ENCODE data around the gene GDF11.

The GDF11 gene

GRCh38 chr12:55742719-55743405, at the start of gene GDF11:
Gene GDF11, plus strand, starts transcription at chr12:55743122. Its CDS starts 195 bp downstream, at chr12:55743317.
- DNase-seq, result peak; percentile 87

DNA sequence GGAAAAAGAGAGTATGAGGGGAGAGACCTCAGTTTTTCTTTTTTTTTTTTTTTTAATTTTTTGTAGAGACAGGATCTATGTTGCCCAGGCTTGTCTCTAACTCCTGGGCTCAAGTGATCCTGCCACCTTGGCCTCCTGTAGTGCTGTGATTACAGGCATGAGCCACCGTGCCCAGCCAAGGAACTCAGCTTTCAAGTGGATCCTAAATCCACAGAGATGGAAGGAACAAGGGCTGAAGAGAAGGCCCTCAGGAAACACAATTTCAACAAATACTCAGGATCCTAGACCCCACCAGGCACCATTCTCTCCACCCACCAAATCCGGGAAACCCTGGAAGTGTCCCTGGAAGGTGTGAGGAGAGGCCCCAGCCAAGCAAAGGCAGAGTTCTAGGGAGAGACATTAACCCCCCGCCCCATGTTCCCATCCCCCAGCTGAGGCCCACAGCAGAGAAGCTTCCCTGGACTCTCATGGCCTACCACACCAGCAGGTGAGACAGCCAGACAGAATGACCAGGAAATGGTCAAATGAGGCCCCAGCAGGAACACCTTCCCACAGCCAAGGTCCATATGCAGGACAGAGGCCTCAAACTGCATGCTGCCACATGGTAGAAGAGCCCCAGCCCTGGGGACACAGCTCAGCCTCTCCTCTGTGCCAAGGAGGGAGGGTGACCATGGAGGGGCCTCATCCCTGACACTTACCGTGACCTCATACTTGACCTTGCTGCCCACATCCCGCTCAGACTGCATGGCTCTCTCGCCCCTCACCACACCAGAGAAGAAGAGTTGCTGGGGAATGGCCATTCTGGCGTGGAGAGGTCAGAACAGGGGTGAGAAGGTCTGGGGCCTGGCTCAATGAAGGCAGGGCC, 49.4 kb upstream of the GDF11 start:
- no peak for DNase-seq

- DNase-seq, result no peak
Observed at GRCh38 chr12:55694188-55694515, 48.8 kb upstream of the GDF11 start.

GRCh38 chr12:55694651-55695050, 48.3 kb upstream of the GDF11 start:
- DNase-seq, result no peak

DNA sequence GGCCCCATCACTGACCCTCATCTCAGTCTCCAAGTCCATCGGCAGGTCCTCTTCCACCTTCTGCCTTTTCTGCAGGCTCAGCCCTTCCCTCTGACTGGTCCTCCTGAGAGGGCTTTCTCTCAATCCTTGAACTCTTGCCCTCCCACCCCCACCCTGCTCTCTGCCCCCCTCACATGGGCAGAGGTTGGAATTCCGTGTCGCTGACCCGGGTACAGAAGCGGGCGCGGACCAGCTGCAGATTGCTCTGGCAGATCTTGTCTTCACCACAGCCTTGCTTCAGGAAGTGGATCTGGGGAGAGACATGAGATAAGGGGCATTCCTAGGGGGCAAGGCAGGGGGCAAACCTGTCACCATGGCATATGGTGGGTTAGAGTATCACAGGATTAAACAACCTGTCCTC, 47.6 kb upstream of the GDF11 start:
- DNase-seq, result no peak

DNA sequence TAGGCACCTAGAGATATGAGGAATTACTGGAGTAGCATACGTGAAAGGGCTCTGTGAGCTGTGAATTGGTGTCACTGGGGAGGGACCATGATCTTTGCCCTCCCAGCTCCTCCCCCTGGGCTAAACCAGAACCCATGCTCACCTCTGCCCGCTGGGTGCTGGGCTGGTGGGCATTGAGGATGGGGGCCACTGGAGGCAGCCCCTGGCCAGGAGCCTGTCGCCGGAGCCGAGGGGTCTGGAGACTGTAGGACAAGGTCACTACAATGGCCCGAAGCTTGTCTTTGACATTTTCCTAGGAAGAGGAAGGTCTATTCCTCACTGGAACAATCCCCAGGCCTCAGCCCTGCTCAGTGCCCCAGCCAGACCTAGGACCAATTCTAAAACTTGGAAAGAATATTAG, 46.8 kb upstream of the GDF11 start:
- DNase-seq, result no peak

DNA sequence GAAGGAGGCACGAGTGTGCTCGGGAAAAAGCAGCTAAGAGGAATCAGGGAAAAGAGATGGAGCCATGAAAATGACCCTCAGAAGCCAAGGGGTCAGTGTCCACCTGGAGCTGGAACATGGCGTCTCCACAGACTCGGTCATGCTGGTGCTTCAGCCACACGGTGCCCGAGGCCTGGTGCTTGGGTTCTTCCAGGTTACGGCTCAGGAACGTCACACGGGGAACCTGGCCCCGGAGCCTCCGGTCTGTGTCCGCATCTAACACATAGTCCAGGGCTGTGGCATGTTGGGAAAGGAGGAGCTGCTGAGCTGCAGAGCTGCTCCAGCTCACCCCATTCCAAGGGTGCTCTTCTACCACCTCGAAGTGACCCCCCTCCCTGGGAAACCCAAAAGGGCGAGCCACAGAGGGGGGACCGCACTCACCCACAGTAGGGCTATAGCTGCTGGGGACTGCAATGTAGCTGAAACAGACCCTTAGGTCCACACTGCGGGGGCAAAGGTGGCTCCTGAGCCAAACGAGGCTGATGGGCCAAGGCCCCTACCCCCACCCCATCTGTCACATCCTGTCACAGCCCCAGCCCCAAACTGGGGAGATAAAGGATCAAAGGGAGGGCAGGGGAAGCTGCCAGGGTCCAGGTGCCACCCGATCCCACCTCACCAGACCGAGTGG, 46.0 kb upstream of the GDF11 start:
- no peak for DNase-seq

DNA sequence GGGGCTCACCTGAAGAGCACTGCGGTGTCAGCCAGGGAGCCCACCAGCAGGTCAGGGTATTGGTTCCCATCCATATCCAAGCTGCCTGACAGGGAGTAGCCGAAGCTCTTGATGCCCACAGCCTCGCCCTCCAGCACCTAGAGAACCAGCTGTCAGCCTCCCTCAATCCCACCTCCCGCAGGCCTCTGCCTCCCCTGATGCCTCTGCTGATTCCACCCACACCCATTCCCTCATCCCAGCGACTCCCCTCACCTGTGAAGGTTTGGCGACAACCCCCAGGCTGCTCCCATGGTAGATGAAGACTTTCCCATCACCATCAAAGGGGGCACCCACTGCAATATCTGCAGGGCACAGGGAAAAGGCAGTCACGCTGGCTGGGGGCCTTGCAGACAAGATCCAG, 45.2 kb upstream of the GDF11 start:
- DNase-seq, result no peak

DNA sequence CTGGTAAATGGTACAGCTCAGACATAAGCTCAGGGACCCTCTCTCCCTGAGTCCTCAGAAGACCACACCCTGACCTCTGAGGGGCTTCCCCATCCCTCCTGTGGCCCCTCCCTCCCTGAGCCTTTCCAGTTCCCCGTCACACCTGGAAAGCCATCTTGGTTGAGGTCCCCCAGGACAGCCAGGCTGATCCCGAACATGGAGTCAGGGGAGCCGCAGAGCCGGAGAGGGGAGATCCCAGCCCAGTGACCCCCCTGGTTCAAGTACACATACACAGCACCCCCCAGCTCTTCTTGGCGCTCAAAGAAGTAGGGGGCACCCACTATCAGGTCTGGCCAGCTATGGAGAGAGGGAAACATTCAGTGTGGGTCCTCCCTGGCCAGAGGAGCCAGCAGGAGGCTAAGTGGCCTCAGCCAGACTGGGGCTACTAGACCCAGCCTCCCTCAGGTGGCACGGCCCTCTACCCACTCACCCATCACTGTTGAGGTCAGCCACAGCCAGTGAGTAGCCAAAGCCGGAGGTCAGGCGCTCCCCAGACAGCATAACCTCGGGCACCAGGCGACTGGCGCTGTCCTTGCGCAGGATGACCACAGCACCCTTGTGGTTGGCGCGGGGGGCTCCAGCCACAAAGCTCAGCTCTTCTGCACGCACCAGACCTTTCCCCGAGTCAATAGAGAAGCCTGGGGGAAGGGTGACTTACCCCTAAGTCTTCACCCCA, 44.5 kb upstream of the GDF11 start:
- DNase-seq, result no peak

- no peak for DNase-seq
Observed at GRCh38 chr12:55698965-55699364, 44.0 kb upstream of the GDF11 start.

DNA sequence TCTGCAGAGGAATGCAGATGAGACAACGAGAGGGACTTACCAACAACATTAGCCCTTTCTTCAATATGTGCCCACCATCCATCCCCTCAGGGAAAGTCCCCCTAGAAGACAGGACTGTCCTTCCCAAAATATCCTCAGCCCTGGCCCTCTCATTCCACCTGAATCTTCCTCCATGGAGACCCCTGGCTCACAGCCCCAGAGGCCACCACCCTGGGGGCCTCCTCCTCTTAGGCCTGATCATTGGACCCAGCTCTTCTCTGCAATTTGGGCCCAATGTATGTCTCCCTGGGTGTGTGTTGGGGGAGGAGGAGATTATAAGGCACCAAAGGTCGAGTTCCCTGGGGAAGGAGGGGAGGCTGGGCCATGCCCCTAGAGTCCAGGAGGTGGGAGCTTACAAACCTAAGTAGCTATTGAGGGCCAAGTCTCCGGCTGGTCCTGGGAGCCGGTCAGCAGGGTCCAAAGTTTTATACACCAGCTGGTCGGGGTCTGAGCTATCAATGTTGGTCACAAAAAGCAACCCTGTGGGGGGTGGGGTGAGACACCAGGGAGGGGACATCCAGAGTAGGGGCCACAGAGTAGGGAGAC, 43.4 kb upstream of the GDF11 start:
- no peak for DNase-seq

DNA sequence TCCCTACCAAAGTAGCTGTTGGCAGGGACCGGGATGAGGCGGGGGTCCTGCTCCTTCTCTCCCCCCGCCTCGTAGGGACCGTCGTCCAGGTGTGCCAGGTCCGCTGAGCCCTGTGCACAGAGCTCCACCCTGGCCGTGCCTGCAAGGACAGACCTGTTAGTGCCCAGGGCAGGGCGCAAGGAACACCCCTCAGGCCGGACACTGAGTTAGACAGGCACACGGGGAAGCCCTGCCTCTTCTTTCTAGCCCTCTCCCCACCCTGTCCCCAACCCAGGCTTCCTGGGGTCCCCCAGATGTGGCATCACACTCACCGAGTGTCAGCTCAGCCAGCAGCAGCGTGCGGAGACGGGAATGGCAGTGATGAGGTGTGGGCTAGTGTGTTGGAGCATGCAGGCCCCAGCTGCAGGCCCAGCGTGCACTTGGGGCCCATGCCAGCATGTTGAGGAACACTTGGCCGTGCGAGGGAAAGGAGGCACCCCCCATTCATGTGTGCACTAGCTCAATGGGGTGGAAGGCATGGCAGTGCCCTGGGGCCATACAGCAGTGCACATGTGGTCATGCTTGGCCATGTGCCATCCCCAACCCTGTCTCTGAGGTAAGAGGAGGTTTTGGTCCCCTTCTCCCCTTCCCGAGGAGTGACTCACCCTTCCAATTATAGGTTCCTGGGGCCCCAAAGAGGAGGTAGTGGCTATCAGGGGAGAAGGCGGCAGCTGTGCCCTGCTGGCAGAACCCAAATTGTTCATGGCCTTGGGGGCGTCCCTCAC, 42.5 kb upstream of the GDF11 start:
- no peak for DNase-seq

DNA sequence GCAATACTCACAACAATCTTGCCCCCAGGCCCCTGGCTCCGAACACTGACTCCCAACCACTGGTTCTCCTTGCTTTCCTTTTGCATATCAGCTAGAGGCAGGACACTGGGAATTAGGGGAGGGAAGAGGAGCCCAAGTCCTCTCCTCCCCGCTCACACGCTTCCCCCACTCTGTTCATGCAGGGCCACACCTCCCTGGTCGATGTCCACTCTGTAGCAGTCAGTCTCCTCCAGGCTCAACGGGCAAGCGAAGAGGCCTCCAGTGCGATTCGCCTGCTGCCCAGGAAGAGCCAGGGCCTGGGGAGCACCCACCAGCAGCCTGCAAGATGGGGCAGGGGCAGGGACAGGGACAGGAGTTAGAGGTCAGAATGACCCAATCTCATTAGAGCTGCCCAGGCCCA, 40.1 kb upstream of the GDF11 start:
- DNase-seq, result no peak

- no peak for DNase-seq
Observed at GRCh38 chr12:55703288-55703687, 39.6 kb upstream of the GDF11 start.

DNA sequence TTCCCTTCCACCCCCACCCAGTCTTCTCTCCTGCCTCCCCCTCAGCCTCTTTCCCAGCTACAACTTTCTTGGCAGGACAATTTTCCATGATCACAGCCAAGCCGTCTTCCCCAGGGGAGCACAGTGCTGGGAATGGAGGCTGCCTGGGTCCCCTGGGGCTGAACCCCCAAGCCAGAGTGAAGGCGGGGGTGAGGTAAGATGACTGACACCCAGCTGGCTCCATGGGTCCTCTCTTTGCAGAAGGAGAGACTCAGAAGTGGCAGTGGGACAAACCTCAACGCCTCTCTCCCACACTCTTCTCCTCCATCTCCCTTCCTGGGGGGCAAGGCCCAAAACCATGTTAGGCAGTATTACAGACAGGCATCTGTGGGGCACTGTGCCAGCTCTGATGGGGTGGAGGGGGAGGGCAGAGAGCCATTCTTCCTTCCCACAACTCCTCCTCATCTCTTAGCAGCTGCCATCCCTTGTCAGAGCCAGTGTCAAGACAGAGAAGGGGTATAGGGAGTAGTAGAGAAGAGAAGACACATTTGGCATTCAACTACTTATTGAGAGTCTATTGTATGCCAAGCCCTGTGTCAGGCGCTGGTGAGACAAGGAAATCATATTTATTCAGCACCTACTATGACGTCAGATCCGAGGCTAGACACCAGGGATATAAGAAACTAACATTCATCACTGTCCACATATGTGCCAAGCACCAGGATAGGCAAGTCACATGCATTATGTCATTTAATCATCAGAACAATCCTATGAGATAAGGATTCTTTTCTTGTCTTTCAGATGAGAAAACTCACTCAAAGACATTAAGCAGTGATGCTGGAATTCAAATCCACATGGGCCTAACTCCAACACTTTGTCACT, 38.8 kb upstream of the GDF11 start:
- DNase-seq, result no peak

GRCh38 chr12:55704824-55705718, 37.9 kb upstream of the GDF11 start:
- no peak for DNase-seq

DNA sequence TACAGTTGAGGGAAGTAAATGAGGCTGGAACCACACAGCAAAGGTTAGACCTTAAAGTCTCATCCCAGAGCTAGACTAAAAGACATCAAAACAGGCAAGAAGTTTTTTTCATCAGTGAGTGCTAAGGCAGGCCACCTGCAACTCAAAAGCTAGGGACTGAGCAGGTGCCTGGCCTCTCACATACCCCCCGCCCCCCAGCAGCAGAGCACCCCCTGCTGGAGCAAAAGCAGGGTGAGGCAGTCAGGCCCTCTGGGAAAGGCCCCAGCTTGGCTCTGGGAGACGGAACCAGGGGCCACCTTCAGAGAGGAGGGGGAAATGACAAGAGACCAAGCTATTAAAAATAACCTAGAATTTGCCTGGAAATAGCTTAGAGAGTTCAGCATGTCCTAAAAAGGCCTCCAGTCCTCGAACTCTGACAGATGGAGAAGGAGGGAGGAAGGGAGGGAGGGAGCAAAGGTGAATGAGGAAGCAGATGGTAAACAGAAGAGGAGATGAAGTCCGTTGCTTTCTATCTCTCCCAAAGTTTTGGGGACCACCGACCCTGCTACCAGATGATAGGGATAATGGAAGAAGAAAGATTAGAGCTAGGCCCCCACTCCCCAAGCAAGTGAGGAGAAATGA, 37.0 kb upstream of the GDF11 start:
- DNase-seq, result no peak

GRCh38 chr12:55706568-55707218, 36.2 kb upstream of the GDF11 start:
- no peak for DNase-seq

- DNase-seq, result no peak
Observed at GRCh38 chr12:55707219-55707671, 35.7 kb upstream of the GDF11 start.

All from stimulated activated CD4-positive, alpha-beta T cell treated with anti-CD3 and anti-CD28 coated beads, Interleukin-15, amount 100 ng/mL, for 24 hours (primary cell).